OCI-LY1 (cell line): ENCODE data around the gene SH3BP5L.

Source experiments
- H2AFZ ChIP-seq: fragments of 200-600 bp; sonication (generic), shearing (Covaris generic); 2 replicates; pipeline ENCODE4 v1.6.0; 2014; ENCODE audit warnings: antibody characterized with exemption, mild to moderate bottlenecking, low read length
- H3F3A ChIP-seq: fragments of 200-600 bp; sonication (generic), shearing (Covaris generic); 2 replicates; pipeline ENCODE4 v1.6.0; 2014; ENCODE audit warnings: mild to moderate bottlenecking, antibody characterized with exemption, low read length, moderate library complexity; ENCODE audit not compliant: insufficient read depth
- H3K27ac ChIP-seq: fragments of 200-600 bp; sonication (generic); 2 replicates; pipeline ENCODE4 v1.5.1; 2014; ENCODE audit warnings: low read length, mixed run types, mild to moderate bottlenecking, low read depth; ENCODE audit not compliant: poor library complexity, severe bottlenecking
- H3K27me3 ChIP-seq: fragments of 200-600 bp; sonication (generic); 2 replicates; pipeline ENCODE4 v1.6.0; 2014; ENCODE audit warnings: antibody characterized with exemption, mild to moderate bottlenecking, low read length, moderate library complexity; ENCODE audit not compliant: insufficient read depth
- H3K36me3 ChIP-seq: fragments of 200-600 bp; sonication (generic); 2 replicates; pipeline ENCODE4 v1.6.1; 2014; ENCODE audit warnings: mild to moderate bottlenecking, antibody characterized with exemption, low read length, moderate library complexity, mixed read lengths; ENCODE audit not compliant: insufficient read depth
- H3K4me1 ChIP-seq: fragments of 200-600 bp; sonication (generic); 2 replicates; pipeline ENCODE4 v1.5.1; 2014; ENCODE audit warnings: mild to moderate bottlenecking, low read length, moderate library complexity; ENCODE audit not compliant: insufficient read depth, severe bottlenecking
- H3K4me2 ChIP-seq: fragments of 200-600 bp; sonication (generic), shearing (Covaris generic); 2 replicates; pipeline ENCODE4 v1.6.1; 2014; ENCODE audit warnings: low read length
- H3K4me3 ChIP-seq: fragments of 200-600 bp; sonication (generic); 2 replicates; pipeline ENCODE4 v1.5.1; 2014; ENCODE audit warnings: low read length, low read depth, mild to moderate bottlenecking, mixed read lengths; ENCODE audit not compliant: poor library complexity, severe bottlenecking
- H3K79me2 ChIP-seq: fragments of 200-600 bp; shearing (Covaris generic); 2 replicates; pipeline ENCODE4 v1.6.1; 2016; ENCODE audit warnings: mixed run types, low read length, mixed read lengths; ENCODE audit not compliant: insufficient read depth
- H3K9ac ChIP-seq: fragments of 200-600 bp; sonication (generic), shearing (Covaris generic); 2 replicates; pipeline ENCODE4 v1.6.1; 2014; ENCODE audit warnings: mild to moderate bottlenecking, low read length, mixed read lengths
- H3K9me2 ChIP-seq: fragments of 200-600 bp; sonication (generic), shearing (Covaris generic); 2 replicates; pipeline ENCODE4 v1.6.1; 2014; ENCODE audit warnings: low read depth, mild to moderate bottlenecking, low read length, mixed read lengths
- H3K9me3 ChIP-seq: fragments of 200-600 bp; shearing (Covaris generic); 2 replicates; pipeline ENCODE4 v1.6.1; 2014; ENCODE audit warnings: low read length, mixed read lengths
- H4K20me1 ChIP-seq: fragments of 200-600 bp; sonication (generic), shearing (Covaris generic); 2 replicates; pipeline ENCODE4 v1.6.0; 2016; ENCODE audit warnings: mild to moderate bottlenecking, low read length; ENCODE audit not compliant: insufficient read depth
- EZH2 ChIP-seq: fragments of 200-600 bp; sonication (generic), shearing (Covaris generic); IDR thresholded peaks from 2 replicates; pipeline ENCODE4 v1.8.0; 2017; ENCODE audit warnings: borderline replicate concordance, mixed run types, mild to moderate bottlenecking, antibody characterized with exemption, low read length, moderate library complexity, mixed read lengths
- TF ChIP-seq, protein P1 (sequence below): fragments of 200-600 bp; sonication (generic), shearing (Covaris generic); IDR thresholded peaks from 2 replicates; pipeline ENCODE4 v1.5.1; 2017; ENCODE audit warnings: mild to moderate bottlenecking, antibody characterized with exemption, low read length, moderate library complexity, mixed read lengths

Gene SH3BP5L

DNA sequence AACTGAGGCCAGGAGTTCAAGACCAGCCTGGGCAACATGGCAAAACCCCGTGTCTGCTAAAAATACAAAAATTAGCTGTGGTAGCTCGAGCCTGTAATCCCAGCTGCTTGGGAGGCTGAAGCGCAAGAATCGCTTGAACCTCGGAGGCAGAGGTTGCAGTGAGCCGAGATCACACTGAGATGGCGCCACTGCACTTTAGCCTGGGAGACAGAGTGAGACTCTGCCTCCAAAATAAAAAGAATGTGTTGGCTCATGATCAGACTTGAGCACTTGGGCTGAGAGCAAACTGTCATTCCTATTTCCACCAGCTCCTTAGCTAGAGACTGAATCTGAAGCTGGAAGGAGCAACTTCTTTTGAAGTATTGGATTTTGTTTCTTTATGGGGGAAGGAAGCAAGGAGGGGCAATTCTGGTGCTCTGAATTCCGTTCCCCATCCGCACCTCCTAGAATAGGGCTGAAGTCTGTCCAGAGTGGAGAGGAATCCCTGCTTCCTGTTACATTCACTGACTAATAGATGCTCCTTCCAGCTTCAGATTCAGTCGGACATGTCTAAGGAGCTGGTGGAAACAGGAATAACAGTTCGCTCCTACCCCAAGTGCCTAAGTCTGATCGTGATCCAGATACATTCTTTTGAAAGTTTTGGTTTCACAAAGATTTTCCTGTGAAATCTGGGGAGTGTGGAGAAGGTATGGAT is 16.1 kb upstream of the SH3BP5L start:
- Histone ChIP-seq H3K79me2 (no peaks in the 10 kb centered on the region), H3K4me1 (peaks cover 23% of the 10 kb centered on the region), H3K9me2 (no peaks in the 10 kb centered on the region), H3K27ac (no peak overlapping the region), H3K4me3 (no peak overlapping the region), H2AFZ (no peak overlapping the region), H3K9me3 (no peaks in the 10 kb centered on the region), H3K36me3 (peaks cover 28% of the 10 kb centered on the region), H3K27me3 (no peaks in the 10 kb centered on the region), H3K9ac (no peak overlapping the region), H3F3A (no peaks in the 10 kb centered on the region), H4K20me1 (no peaks in the 10 kb centered on the region), H3K4me2 (no peak overlapping the region)
- TF ChIP-seq, protein P1, sequence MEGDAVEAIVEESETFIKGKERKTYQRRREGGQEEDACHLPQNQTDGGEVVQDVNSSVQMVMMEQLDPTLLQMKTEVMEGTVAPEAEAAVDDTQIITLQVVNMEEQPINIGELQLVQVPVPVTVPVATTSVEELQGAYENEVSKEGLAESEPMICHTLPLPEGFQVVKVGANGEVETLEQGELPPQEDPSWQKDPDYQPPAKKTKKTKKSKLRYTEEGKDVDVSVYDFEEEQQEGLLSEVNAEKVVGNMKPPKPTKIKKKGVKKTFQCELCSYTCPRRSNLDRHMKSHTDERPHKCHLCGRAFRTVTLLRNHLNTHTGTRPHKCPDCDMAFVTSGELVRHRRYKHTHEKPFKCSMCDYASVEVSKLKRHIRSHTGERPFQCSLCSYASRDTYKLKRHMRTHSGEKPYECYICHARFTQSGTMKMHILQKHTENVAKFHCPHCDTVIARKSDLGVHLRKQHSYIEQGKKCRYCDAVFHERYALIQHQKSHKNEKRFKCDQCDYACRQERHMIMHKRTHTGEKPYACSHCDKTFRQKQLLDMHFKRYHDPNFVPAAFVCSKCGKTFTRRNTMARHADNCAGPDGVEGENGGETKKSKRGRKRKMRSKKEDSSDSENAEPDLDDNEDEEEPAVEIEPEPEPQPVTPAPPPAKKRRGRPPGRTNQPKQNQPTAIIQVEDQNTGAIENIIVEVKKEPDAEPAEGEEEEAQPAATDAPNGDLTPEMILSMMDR, result peak; percentile 64
- no peak for TF ChIP-seq EZH2

GRCh38 chr1:248840946-248841345 is 15.2 kb upstream of the SH3BP5L start:
- Histone ChIP-seq H3K4me2 (no peak overlapping the region), H3K79me2 (no peaks in the 10 kb centered on the region), H3K27ac (no peak overlapping the region)

DNA sequence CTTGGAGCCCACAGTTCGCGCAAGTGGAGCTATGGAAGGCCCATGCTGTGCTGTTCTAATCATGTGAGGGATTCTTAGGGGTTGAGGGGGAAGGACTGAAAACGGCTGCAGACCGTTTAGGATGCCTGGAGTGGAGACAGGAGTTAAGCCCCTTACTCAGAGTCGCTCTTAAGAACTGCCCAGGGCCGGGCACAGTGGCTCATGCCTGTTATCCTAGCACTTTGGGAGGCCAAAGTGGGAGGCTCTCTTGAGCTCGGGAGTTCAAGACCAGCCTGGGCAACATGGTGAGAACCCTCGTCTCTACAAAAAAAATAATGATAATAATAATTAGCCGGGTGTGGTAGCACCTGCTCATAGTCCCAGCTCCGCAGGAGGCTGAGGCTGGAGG is 13.4 kb upstream of the SH3BP5L start:
- H3K9me3 ChIP-seq, result no peaks in the 10 kb centered on the region
- peak overlapping the region; percentile 73 for H3K27ac ChIP-seq
- peaks cover 23% of the 10 kb centered on the region for H3K4me1 ChIP-seq
- no peaks in the 10 kb centered on the region for H3K9me2 ChIP-seq
- H3K9ac ChIP-seq, result peak overlapping the region; percentile 84
- peaks cover under 1% of the 10 kb centered on the region; the same call in 1 of the 2 replicates for H3K36me3 ChIP-seq
- H3K4me3 ChIP-seq, result peak overlapping the region; percentile 84
- no peak overlapping the region for H2AFZ ChIP-seq
- H3K4me2 ChIP-seq, result peak overlapping the region; percentile 78
- H3K27me3 ChIP-seq, result no peaks in the 10 kb centered on the region
- TF ChIP-seq, protein P1, result no peak
- no peak for TF ChIP-seq EZH2
- H4K20me1 ChIP-seq, result no peaks in the 10 kb centered on the region
- H3F3A ChIP-seq, result no peaks in the 10 kb centered on the region
- no peaks in the 10 kb centered on the region for H3K79me2 ChIP-seq

More at GRCh38 chr1:248840946-248841345, 15.2 kb upstream of the SH3BP5L start:
- TF ChIP-seq, protein P1, result no peak
- no peak for TF ChIP-seq EZH2
- H3K9me3 ChIP-seq, result no peaks in the 10 kb centered on the region
- no peaks in the 10 kb centered on the region for H3F3A ChIP-seq
- no peaks in the 10 kb centered on the region for H3K9me2 ChIP-seq
- H4K20me1 ChIP-seq, result no peaks in the 10 kb centered on the region
- peaks cover 19% of the 10 kb centered on the region; the same call in 1 of the 2 replicates for H3K36me3 ChIP-seq
- peaks cover 23% of the 10 kb centered on the region for H3K4me1 ChIP-seq
- H2AFZ ChIP-seq, result no peak overlapping the region
- H3K9ac ChIP-seq, result no peak overlapping the region
- no peaks in the 10 kb centered on the region for H3K27me3 ChIP-seq
- H3K4me3 ChIP-seq, result no peak overlapping the region
